ENCODE results near the gene C1orf198.

C1orf198 gene

GRCh38 chr1:230902349-230902923 is 34.1 kb upstream of the C1orf198 start:
- peaks cover 2% of the 10 kb centered on the region for H3K36me3 ChIP-seq (ENCODE audit: control insufficient read depth, insufficient read depth, low read length)
- no peak overlapping the region for H3K9ac ChIP-seq (ENCODE audit: low read length)
- H3K4me1 ChIP-seq (ENCODE audit: control insufficient read depth, insufficient read depth, low read length), result peaks cover under 1% of the 10 kb centered on the region
- no peak overlapping the region for H3K27ac ChIP-seq (ENCODE audit: low read depth, low read length)
- no peak overlapping the region for H3K4me3 ChIP-seq (ENCODE audit: low read length)
- H3K27me3 ChIP-seq (ENCODE audit: control insufficient read depth, insufficient read depth, low read length), result no peaks in the 10 kb centered on the region

- no peaks in the 10 kb centered on the region for H3K27me3 ChIP-seq (ENCODE audit: control insufficient read depth, insufficient read depth, low read length)
- H3K4me3 ChIP-seq (ENCODE audit: low read length), result no peak overlapping the region
- H3K4me1 ChIP-seq (ENCODE audit: control insufficient read depth, insufficient read depth, low read length), result no peaks in the 10 kb centered on the region
- no peak overlapping the region for H3K27ac ChIP-seq (ENCODE audit: low read depth, low read length)
- H3K36me3 ChIP-seq (ENCODE audit: control insufficient read depth, insufficient read depth, low read length), result peaks cover 2% of the 10 kb centered on the region
- H3K9ac ChIP-seq (ENCODE audit: low read length), result no peak overlapping the region
These were observed 33.4 kb upstream of the C1orf198 start for GRCh38 chr1:230901671-230902070.

GRCh38 chr1:230900984-230901383 is 32.7 kb upstream of the C1orf198 start:
- Histone ChIP-seq H3K27me3 (ENCODE audit: control insufficient read depth, insufficient read depth, low read length) (no peaks in the 10 kb centered on the region), H3K4me1 (ENCODE audit: control insufficient read depth, insufficient read depth, low read length) (no peaks in the 10 kb centered on the region), H3K27ac (ENCODE audit: low read depth, low read length) (no peak overlapping the region), H3K36me3 (ENCODE audit: control insufficient read depth, insufficient read depth, low read length) (peaks cover 2% of the 10 kb centered on the region), H3K9ac (ENCODE audit: low read length) (no peak overlapping the region), H3K4me3 (ENCODE audit: low read length) (no peak overlapping the region)

GRCh38 chr1:230899841-230900251 is 31.5 kb upstream of the C1orf198 start:
- Histone ChIP-seq H3K27ac (ENCODE audit: low read depth, low read length) (no peak overlapping the region), H3K4me1 (ENCODE audit: control insufficient read depth, insufficient read depth, low read length) (no peaks in the 10 kb centered on the region)

GRCh38 chr1:230898748-230899147 is 30.4 kb upstream of the C1orf198 start:
- Histone ChIP-seq H3K4me1 (ENCODE audit: control insufficient read depth, insufficient read depth, low read length) (no peaks in the 10 kb centered on the region), H3K36me3 (ENCODE audit: control insufficient read depth, insufficient read depth, low read length) (peaks cover 2% of the 10 kb centered on the region)

More at GRCh38 chr1:230899841-230900251, 31.5 kb upstream of the C1orf198 start:
- Histone ChIP-seq H3K27me3 (ENCODE audit: control insufficient read depth, insufficient read depth, low read length) (no peaks in the 10 kb centered on the region), H3K4me3 (ENCODE audit: low read length) (no peak overlapping the region), H3K9ac (ENCODE audit: low read length) (no peak overlapping the region), H3K36me3 (ENCODE audit: control insufficient read depth, insufficient read depth, low read length) (peaks cover 2% of the 10 kb centered on the region)

GRCh38 chr1:230898144-230898543 is 29.8 kb upstream of the C1orf198 start:
- H3K4me1 ChIP-seq (ENCODE audit: control insufficient read depth, insufficient read depth, low read length), result no peaks in the 10 kb centered on the region
- no peaks in the 10 kb centered on the region for H3K36me3 ChIP-seq (ENCODE audit: control insufficient read depth, insufficient read depth, low read length)
- no peak overlapping the region for H3K9ac ChIP-seq (ENCODE audit: low read length)
- H3K27ac ChIP-seq (ENCODE audit: low read depth, low read length), result no peak overlapping the region
- H3K4me3 ChIP-seq (ENCODE audit: low read length), result no peak overlapping the region
- peaks cover 1% of the 10 kb centered on the region for H3K27me3 ChIP-seq (ENCODE audit: control insufficient read depth, insufficient read depth, low read length)

More at GRCh38 chr1:230898748-230899147, 30.4 kb upstream of the C1orf198 start:
- Histone ChIP-seq H3K9ac (ENCODE audit: low read length) (no peak overlapping the region), H3K27me3 (ENCODE audit: control insufficient read depth, insufficient read depth, low read length) (no peaks in the 10 kb centered on the region), H3K4me3 (ENCODE audit: low read length) (no peak overlapping the region), H3K27ac (ENCODE audit: low read depth, low read length) (no peak overlapping the region)

GRCh38 chr1:230896779-230897178 is 28.5 kb upstream of the C1orf198 start:
- Histone ChIP-seq H3K9ac (ENCODE audit: low read length) (no peak overlapping the region), H3K4me1 (ENCODE audit: control insufficient read depth, insufficient read depth, low read length) (no peaks in the 10 kb centered on the region), H3K27me3 (ENCODE audit: control insufficient read depth, insufficient read depth, low read length) (peaks cover 2% of the 10 kb centered on the region), H3K36me3 (ENCODE audit: control insufficient read depth, insufficient read depth, low read length) (no peaks in the 10 kb centered on the region), H3K27ac (ENCODE audit: low read depth, low read length) (no peak overlapping the region), H3K4me3 (ENCODE audit: low read length) (no peak overlapping the region)

- H3K9ac ChIP-seq (ENCODE audit: low read length), result no peak overlapping the region
- H3K27ac ChIP-seq (ENCODE audit: low read depth, low read length), result no peak overlapping the region
- peaks cover 2% of the 10 kb centered on the region for H3K27me3 ChIP-seq (ENCODE audit: control insufficient read depth, insufficient read depth, low read length)
- H3K4me3 ChIP-seq (ENCODE audit: low read length), result no peak overlapping the region
- no peaks in the 10 kb centered on the region for H3K36me3 ChIP-seq (ENCODE audit: control insufficient read depth, insufficient read depth, low read length)
- no peaks in the 10 kb centered on the region for H3K4me1 ChIP-seq (ENCODE audit: control insufficient read depth, insufficient read depth, low read length)
These were observed 27.1 kb upstream of the C1orf198 start for GRCh38 chr1:230895452-230895851.

- no peaks in the 10 kb centered on the region for H3K4me1 ChIP-seq (ENCODE audit: control insufficient read depth, insufficient read depth, low read length)
- H3K27me3 ChIP-seq (ENCODE audit: control insufficient read depth, insufficient read depth, low read length), result peaks cover 2% of the 10 kb centered on the region
- H3K9ac ChIP-seq (ENCODE audit: low read length), result no peak overlapping the region
- H3K4me3 ChIP-seq (ENCODE audit: low read length), result no peak overlapping the region
- H3K27ac ChIP-seq (ENCODE audit: low read depth, low read length), result no peak overlapping the region
- no peaks in the 10 kb centered on the region for H3K36me3 ChIP-seq (ENCODE audit: control insufficient read depth, insufficient read depth, low read length)
These were observed 26.3 kb upstream of the C1orf198 start for GRCh38 chr1:230894664-230895063.

GRCh38 chr1:230894032-230894431 is 25.7 kb upstream of the C1orf198 start:
- Histone ChIP-seq H3K27ac (ENCODE audit: low read depth, low read length) (no peak overlapping the region), H3K36me3 (ENCODE audit: control insufficient read depth, insufficient read depth, low read length) (no peaks in the 10 kb centered on the region), H3K27me3 (ENCODE audit: control insufficient read depth, insufficient read depth, low read length) (peaks cover 2% of the 10 kb centered on the region), H3K4me1 (ENCODE audit: control insufficient read depth, insufficient read depth, low read length) (no peaks in the 10 kb centered on the region), H3K4me3 (ENCODE audit: low read length) (no peak overlapping the region), H3K9ac (ENCODE audit: low read length) (no peak overlapping the region)

- Histone ChIP-seq H3K4me3 (ENCODE audit: low read length) (no peak overlapping the region), H3K27ac (ENCODE audit: low read depth, low read length) (no peak overlapping the region), H3K27me3 (ENCODE audit: control insufficient read depth, insufficient read depth, low read length) (peaks cover 2% of the 10 kb centered on the region), H3K9ac (ENCODE audit: low read length) (no peak overlapping the region), H3K4me1 (ENCODE audit: control insufficient read depth, insufficient read depth, low read length) (no peaks in the 10 kb centered on the region), H3K36me3 (ENCODE audit: control insufficient read depth, insufficient read depth, low read length) (no peaks in the 10 kb centered on the region)
These were observed 23.7 kb upstream of the C1orf198 start for GRCh38 chr1:230892018-230892491.

GRCh38 chr1:230891413-230891812 is 23.1 kb upstream of the C1orf198 start:
- no peaks in the 10 kb centered on the region for H3K4me1 ChIP-seq (ENCODE audit: control insufficient read depth, insufficient read depth, low read length)
- no peak overlapping the region for H3K4me3 ChIP-seq (ENCODE audit: low read length)

GRCh38 chr1:230884646-230885045 is 16.3 kb upstream of the C1orf198 start:
- Histone ChIP-seq H3K27me3 (ENCODE audit: control insufficient read depth, insufficient read depth, low read length) (no peaks in the 10 kb centered on the region), H3K9ac (ENCODE audit: low read length) (no peak overlapping the region), H3K27ac (ENCODE audit: low read depth, low read length) (no peak overlapping the region), H3K36me3 (ENCODE audit: control insufficient read depth, insufficient read depth, low read length) (no peaks in the 10 kb centered on the region), H3K4me3 (ENCODE audit: low read length) (no peak overlapping the region), H3K4me1 (ENCODE audit: control insufficient read depth, insufficient read depth, low read length) (no peaks in the 10 kb centered on the region)

More at GRCh38 chr1:230891413-230891812, 23.1 kb upstream of the C1orf198 start:
- H3K27me3 ChIP-seq (ENCODE audit: control insufficient read depth, insufficient read depth, low read length), result peaks cover 2% of the 10 kb centered on the region
- H3K36me3 ChIP-seq (ENCODE audit: control insufficient read depth, insufficient read depth, low read length), result no peaks in the 10 kb centered on the region
- no peak overlapping the region for H3K27ac ChIP-seq (ENCODE audit: low read depth, low read length)
- no peak overlapping the region for H3K9ac ChIP-seq (ENCODE audit: low read length)

All from rectal smooth muscle tissue (tissue), 1 donor.